TTC549 (cell line): ENCODE data around the gene HOXC4.
"Not testable (repeated sequence)": the region's sequence is repeated elsewhere in the genome, so short reads cannot be mapped to it uniquely, and the experiment has no call there.

ENCODE experiments used
- FAIRE-seq: peaks from 2 replicates; lab custom pipeline; 2012; peaks lifted over from hg19 to GRCh38; lab: Jason Lieb, UNC

Gene HOXC4

GRCh38 chr12:54041097-54041690, 12.4 kb upstream of the HOXC4 start:
- no peak for FAIRE-seq

GRCh38 chr12:54042033-54042432, 11.6 kb upstream of the HOXC4 start:
- FAIRE-seq, result not testable (repeated sequence)

GRCh38 chr12:54042970-54043853, 10.4 kb upstream of the HOXC4 start:
- no peak for FAIRE-seq

- no peak for FAIRE-seq
These were observed 9.1 kb upstream of the HOXC4 start for GRCh38 chr12:54044425-54045103.

GRCh38 chr12:54045401-54045800, 8.2 kb upstream of the HOXC4 start:
- FAIRE-seq, result no peak

- no peak for FAIRE-seq
These were observed 7.6 kb upstream of the HOXC4 start for GRCh38 chr12:54045868-54046521.

GRCh38 chr12:54046809-54047159, 6.9 kb upstream of the HOXC4 start:
- no peak for FAIRE-seq

- FAIRE-seq, result no peak
These were observed 6.3 kb upstream of the HOXC4 start for GRCh38 chr12:54047160-54047963.

GRCh38 chr12:54047964-54048303, 5.7 kb upstream of the HOXC4 start:
- no peak for FAIRE-seq

- FAIRE-seq, result no peak
These were observed 5.1 kb upstream of the HOXC4 start for GRCh38 chr12:54048406-54049093.

- no peak for FAIRE-seq
These were observed 4.5 kb upstream of the HOXC4 start for GRCh38 chr12:54049108-54049507.

GRCh38 chr12:54050482-54050810, 3.2 kb upstream of the HOXC4 start:
- FAIRE-seq, result no peak

- FAIRE-seq, result no peak
These were observed 2.4 kb upstream of the HOXC4 start for GRCh38 chr12:54051026-54051842.

GRCh38 chr12:54051874-54052437, 1.7 kb upstream of the HOXC4 start:
- FAIRE-seq, result no peak

- no peak for FAIRE-seq
These were observed 1.1 kb upstream of the HOXC4 start for GRCh38 chr12:54052438-54053002.

GRCh38 chr12:54053003-54053750, 458 bp upstream of the HOXC4 start:
- no peak for FAIRE-seq

- FAIRE-seq, result no peak
These were observed 1.1 kb downstream of the HOXC4 start for GRCh38 chr12:54054742-54055194.

- no peak for FAIRE-seq
These were observed 1.9 kb downstream of the HOXC4 start for GRCh38 chr12:54055552-54055951.

GRCh38 chr12:54056110-54056509, 2.5 kb downstream of the HOXC4 start:
- no peak for FAIRE-seq
